A549 (cell line): ENCODE data around the gene EDN1. TPM values are rescaled to one million over a fixed set of nuclear protein-coding genes. Genes with fewer than 3 reads are reported as not detected.

Experiments
- ATAC-seq, 2 experiments: fragments of 200-7000 bp in 1 of 2; fragments of >200 bp in 1 of 2; cut with Nextera tagmentation in 1 of 2; cut with Tn5 transposase in 1 of 2; 3 replicates each; pipeline versions ENCODE4 v1.8.0 to v1.9.1; 2018 to 2020; ENCODE audit warnings: mild to moderate bottlenecking in 1 of 2, moderate library complexity in 1 of 2
- CTCF ChIA-PET: fragments of 300-600 bp; sonication (Branson Sonifier 250); formaldehyde crosslinking; extraction: SDS; loops from one replicate; lab custom pipeline; 2021; ENCODE audit warnings: antibody characterized with exemption, inconsistent platforms; lab: Yijun Ruan, JAX
- POLR2A ChIA-PET: fragments of 350-600 bp; formaldehyde crosslinking; extraction: SDS; loops from one replicate; lab custom pipeline; 2021; ENCODE audit warnings: antibody characterized with exemption, inconsistent platforms; lab: Yijun Ruan, JAX
- DNase-seq, 2 experiments: peaks; one replicate each; pipeline versions ENCODE4 v3.0.0 to v3.0.0-alpha.2; 2011 to 2016; ENCODE audit warnings: low read depth in 1 of 2, low spot score in 1 of 2
- FAIRE-seq: peaks from 2 replicates; lab custom pipeline; 2011; peaks lifted over from hg19 to GRCh38; lab: Jason Lieb, UNC
- H3K27ac ChIP-seq, 2 experiments: fragments of >200 bp; sonication (Bioruptor Twin); formaldehyde crosslinking; 3 replicates each; pipeline ENCODE4 v1.5.1; 2016 to 2017
- H3K4me1 ChIP-seq: fragments of >200 bp; sonication (Bioruptor Twin); formaldehyde crosslinking; 3 replicates; pipeline ENCODE4 v1.6.1; 2016
- H3K4me2 ChIP-seq: fragments of >200 bp; sonication (Bioruptor Twin); formaldehyde crosslinking; 3 replicates; pipeline ENCODE4 v1.6.1; 2016
- H3K4me3 ChIP-seq: fragments of >200 bp; sonication (Bioruptor Twin); formaldehyde crosslinking; 3 replicates; pipeline ENCODE4 v1.5.1; 2016
- H3K9me3 ChIP-seq: fragments of >200 bp; sonication (Bioruptor Twin); formaldehyde crosslinking; 3 replicates; pipeline ENCODE4 v1.6.1; 2016
- BHLHE40 ChIP-seq: IDR thresholded peaks from 2 replicates; pipeline ENCODE4 v1.6.1; 2012; ENCODE audit warnings: low read depth, low read length, inconsistent platforms
- CBX2 ChIP-seq: fragments of 200-600 bp; sonication (generic); IDR thresholded peaks from 2 replicates; pipeline ENCODE4 v1.6.1; 2016; ENCODE audit warnings: low read depth, mild to moderate bottlenecking, borderline replicate concordance
- CHD2 ChIP-seq: fragments of 150-350 bp; IDR thresholded peaks from 2 replicates; pipeline ENCODE4 v1.6.1; 2014; ENCODE audit warnings: low read length; ENCODE audit not compliant: partially characterized antibody
- CHD4 ChIP-seq: fragments of 200-600 bp; sonication (generic); IDR thresholded peaks from 2 replicates; pipeline ENCODE4 v1.6.1; 2016; ENCODE audit warnings: antibody characterized with exemption, mild to moderate bottlenecking, borderline replicate concordance
- ESRRA ChIP-seq: fragments of 150-350 bp; IDR thresholded peaks from 2 replicates; pipeline ENCODE4 v1.6.1; 2014; ENCODE audit warnings: mild to moderate bottlenecking, low read length, borderline replicate concordance
- FOSB ChIP-seq: fragments of 250-450 bp; sonication (Bioruptor Pico); IDR thresholded peaks from 2 replicates; pipeline ENCODE4 v1.5.0; 2020; ENCODE audit warnings: mild to moderate bottlenecking, moderate library complexity
- FOSL2 ChIP-seq, 2 experiments: fragments of 450-650 bp in 1 of 2; fragments of >200 bp in 1 of 2; sonication (Bioruptor Twin) in 1 of 2; formaldehyde crosslinking; IDR thresholded peaks; 2 replicates each; pipeline versions ENCODE4 v1.5.0 to v1.6.1; 2016 to 2020; ENCODE audit warnings: mild to moderate bottlenecking in 1 of 2, moderate library complexity in 1 of 2
- FOXS1 ChIP-seq: fragments of 250-450 bp; sonication (Bioruptor Pico); IDR thresholded peaks from 2 replicates; pipeline ENCODE4 v1.5.0; 2020; ENCODE audit warnings: mild to moderate bottlenecking, moderate library complexity
- HEYL ChIP-seq: fragments of 250-450 bp; sonication (Bioruptor Pico); IDR thresholded peaks from 2 replicates; pipeline ENCODE4 v1.8.0; 2021; ENCODE audit warnings: mild to moderate bottlenecking, moderate library complexity
- HOXA7 ChIP-seq: fragments of 250-450 bp; sonication (Bioruptor Pico); IDR thresholded peaks from 2 replicates; pipeline ENCODE4 v1.5.0; 2020; ENCODE audit warnings: mild to moderate bottlenecking, moderate library complexity
- HOXB13 ChIP-seq: fragments of 250-450 bp; sonication (Bioruptor Pico); IDR thresholded peaks from 2 replicates; pipeline ENCODE4 v1.5.0; 2020; ENCODE audit warnings: low read depth, mild to moderate bottlenecking, moderate library complexity
- JUN ChIP-seq, 2 experiments: fragments of >200 bp; sonication (Bioruptor Twin); formaldehyde crosslinking; IDR thresholded peaks; 2 replicates in 1 of 2; 3 replicates in 1 of 2; pipeline ENCODE4 v1.6.1; 2016 to 2017
- JUNB ChIP-seq: fragments of >200 bp; sonication (Bioruptor Twin); formaldehyde crosslinking; IDR thresholded peaks from 2 replicates; pipeline ENCODE4 v1.6.1; 2016
- MAFK ChIP-seq: fragments of 450-650 bp; IDR thresholded peaks from 2 replicates; pipeline ENCODE4 v1.6.1; 2014; ENCODE audit not compliant: partially characterized antibody
- NFE2L2 ChIP-seq: fragments of 150-350 bp; conservative IDR thresholded peaks from 2 replicates; pipeline ENCODE4 v1.6.1; 2014; ENCODE audit warnings: low read length
- NR3C1 ChIP-seq: fragments of >200 bp; sonication (Bioruptor Twin); formaldehyde crosslinking; IDR thresholded peaks from 3 replicates; pipeline ENCODE4 v1.6.1; 2017
- PHF8 ChIP-seq: fragments of 200-600 bp; sonication (generic); IDR thresholded peaks from 2 replicates; pipeline ENCODE4 v1.6.1; 2016; ENCODE audit warnings: low read depth, mild to moderate bottlenecking, antibody characterized with exemption, moderate library complexity, borderline replicate concordance
- POLR2A ChIP-seq: IDR thresholded peaks from 2 replicates; pipeline ENCODE4 v1.6.1; 2012; ENCODE audit warnings: mild to moderate bottlenecking, low read length
- RCOR1 ChIP-seq: fragments of 150-350 bp; IDR thresholded peaks from 2 replicates; pipeline ENCODE4 v1.6.1; 2014; ENCODE audit warnings: antibody characterized with exemption, low read length, low read depth
- RFX5 ChIP-seq: fragments of 450-650 bp; IDR thresholded peaks from 2 replicates; pipeline ENCODE4 v1.7.1; 2014; ENCODE audit warnings: antibody characterized with exemption, mild to moderate bottlenecking, moderate library complexity
- RNF2 ChIP-seq: fragments of 200-600 bp; sonication (generic); IDR thresholded peaks from 2 replicates; pipeline ENCODE4 v1.6.1; 2016; ENCODE audit warnings: low read depth, mild to moderate bottlenecking, antibody characterized with exemption, moderate library complexity, borderline replicate concordance
- TP53 ChIP-seq: fragments of 250-450 bp; sonication (Bioruptor Pico); IDR thresholded peaks from 2 replicates; pipeline ENCODE4 v1.5.0; 2021; ENCODE audit warnings: mild to moderate bottlenecking, moderate library complexity
- ZC3H11A ChIP-seq: fragments of 450-650 bp; IDR thresholded peaks from 2 replicates; pipeline ENCODE4 v1.6.1; 2014; ENCODE audit warnings: antibody characterized with exemption, mild to moderate bottlenecking
- WGBS: methylation state at CpG from one replicate; pipeline ENCODE4 v1.1.6; 2017; ENCODE audit errors: missing lambda C conversion rate; 5-methylcytosine and 5-hydroxymethylcytosine counted together
- polyA plus RNA-seq, 4 experiments: library from polyadenylated mRNA; depleted of rRNA in 3 of 4; stranded (reverse); fragments of >200 nt; fragmentation: RNase III in 1 of 4; extraction: RNeasy Plus Mini Kit Qiagen cat#74134 plus additional on column Dnase treatment in 1 of 4; gene quantifications; 2 replicates in 3 of 4; 3 replicates in 1 of 4; pipeline ENCODE4 v1.2.3, GENCODE V29; 2011 to 2017
- TF ChIP-seq, protein P1 (sequence below): fragments of >200 bp; sonication (Bioruptor Twin); formaldehyde crosslinking; IDR thresholded peaks from 2 replicates; pipeline ENCODE4 v1.6.1; 2016
- TF ChIP-seq, protein P2 (sequence below): IDR thresholded peaks from 2 replicates; pipeline ENCODE4 v1.6.1; 2012
- TF ChIP-seq, protein P3 (sequence below): fragments of >200 bp; sonication (Bioruptor Twin); formaldehyde crosslinking; IDR thresholded peaks from 3 replicates; pipeline ENCODE4 v1.5.1; 2016

The EDN1 gene
- polyA plus RNA-seq, 2 of the 4 experiments (the other 2 are of a cell fraction), result 33.5 to 87.4 TPM

DNA sequence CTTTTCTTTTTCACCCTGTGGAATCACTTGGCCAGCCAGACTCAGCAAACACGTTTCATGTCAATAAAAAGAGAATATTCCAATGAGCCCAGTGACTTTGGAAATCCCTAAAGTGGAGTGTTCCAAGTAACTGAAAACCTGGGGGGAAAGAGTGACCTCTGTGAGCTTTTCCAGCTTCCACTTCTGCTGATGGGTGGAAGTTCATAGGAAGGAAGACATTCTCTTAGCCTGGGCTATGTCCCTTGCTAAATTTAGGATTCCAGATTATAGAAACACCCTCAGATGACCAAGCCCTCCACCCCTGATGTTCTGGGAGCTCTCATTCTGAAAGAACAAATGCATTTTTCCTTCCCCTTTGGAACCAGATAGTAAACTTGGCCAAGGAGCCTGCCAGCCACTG, 44.8 kb upstream of the EDN1 start:
- Histone ChIP-seq H3K4me1 (peaks cover 24% of the 10 kb centered on the region), H3K9me3 (no peaks in the 10 kb centered on the region), H3K4me3 (no peak overlapping the region), H3K27ac (0 out of 6 replicates have a peak overlapping the region, but pooled peaks of 1 of the 2 experiments have one; percentile 10), H3K4me2 (peak overlapping the region; percentile 51)
- ATAC-seq (no peak; a peak in 2 of 6 replicates), DNase-seq (no peak), FAIRE-seq (no peak)
- TF ChIP-seq NR3C1 (no peak), RNF2 (no peak), CBX2 (no peak), FOSB (no peak), HOXB13 (no peak), MAFK (no peak), FOSL2 (IDR thresholded peaks at IDR 0.05) (no peak), FOSL2 (CRISPR knock-in tag; IDR thresholded peaks at IDR 0.05) (no peak), BHLHE40 (no peak), HEYL (no peak), PHF8 (no peak), HOXA7 (CRISPR knock-in tag) (no peak), TP53 (CRISPR knock-in tag) (no peak), CHD2 (no peak), CHD4 (no peak), ZC3H11A (no peak), JUNB (no peak), JUN (IDR thresholded peaks at IDR 0.05) (no peak), FOXS1 (CRISPR knock-in tag) (no peak)
- TF ChIP-seq, protein P1, sequence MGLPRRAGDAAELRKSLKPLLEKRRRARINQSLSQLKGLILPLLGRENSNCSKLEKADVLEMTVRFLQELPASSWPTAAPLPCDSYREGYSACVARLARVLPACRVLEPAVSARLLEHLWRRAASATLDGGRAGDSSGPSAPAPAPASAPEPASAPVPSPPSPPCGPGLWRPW, result no peak
- POLR2A ChIA-PET, result no interaction called here
- 50% methylated on average over 1 of the region's 1 CpG for WGBS
- CTCF ChIA-PET, result interaction anchor here (0.6 to 0.9 kb wide), 4 partner anchors 12 to 358 kb away, joined by 3 read pairs; no protein-coding TSS in a partner anchor

DNA sequence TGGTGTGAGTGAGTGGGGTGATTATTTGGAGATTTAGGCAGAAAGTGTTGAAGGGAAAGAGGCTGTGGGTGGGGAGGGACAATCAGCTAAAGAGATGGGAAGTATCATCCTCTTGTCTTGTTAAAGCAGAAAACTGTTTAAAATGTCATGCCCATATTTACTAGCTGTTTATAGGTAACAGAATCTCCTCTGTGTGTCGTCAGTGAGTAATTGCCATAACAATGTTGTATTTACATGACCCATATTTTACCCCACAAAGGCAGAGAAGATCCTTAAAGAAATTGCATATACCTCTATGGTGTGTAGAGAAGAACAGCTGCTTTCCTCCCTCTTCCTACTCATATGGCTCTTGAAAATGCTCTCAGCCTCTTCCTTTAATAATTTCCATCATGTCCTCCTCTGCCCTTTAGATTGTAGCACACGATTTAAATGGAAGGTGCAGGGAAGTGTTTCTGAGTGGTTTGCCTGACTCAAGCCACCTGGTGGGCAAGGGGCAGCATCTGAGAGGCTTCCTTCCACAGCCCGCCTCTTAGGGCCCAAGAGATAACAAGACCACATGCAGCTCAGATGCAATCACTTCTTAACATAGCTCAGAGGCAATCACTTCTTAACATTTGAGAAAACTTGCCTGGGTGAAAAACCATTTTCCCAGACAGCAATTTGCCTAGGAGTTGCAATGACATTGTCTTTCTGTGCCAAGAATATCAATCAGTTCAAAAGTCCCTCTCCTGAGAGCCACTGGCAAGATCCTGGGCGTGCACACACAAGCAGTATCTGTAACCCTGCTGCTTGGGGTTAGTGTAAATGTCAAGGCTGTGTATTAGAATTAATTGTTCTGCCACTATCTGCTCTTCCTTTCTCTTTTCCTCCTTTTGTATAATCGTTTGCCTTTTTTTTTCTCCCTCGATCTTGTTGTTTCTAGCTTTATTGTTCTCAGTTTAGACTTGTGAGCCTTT, 44.1 kb upstream of the EDN1 start:
- WGBS, result 33% methylated on average over 6 of the region's 6 CpGs
- FAIRE-seq (no peak), ATAC-seq (peak; percentile 47 to 63; a peak in 4 of 6 replicates), DNase-seq (peak in 1 of 2 experiments; percentile 27)
- H3K27ac ChIP-seq, result peak overlapping the region in 1 of 2 experiments; percentile 10; a peak in 1 of 6 replicates
- H3K4me3 ChIP-seq, result no peak overlapping the region
- TF ChIP-seq POLR2A (no peak), RCOR1 (no peak), CHD4 (no peak), NR3C1 (no peak), HOXB13 (no peak), RFX5 (no peak), NFE2L2 (no peak), HEYL (no peak), ESRRA (no peak), CHD2 (no peak), JUN (IDR thresholded peaks at IDR 0.05) (no peak)
- TF ChIP-seq, protein P2, sequence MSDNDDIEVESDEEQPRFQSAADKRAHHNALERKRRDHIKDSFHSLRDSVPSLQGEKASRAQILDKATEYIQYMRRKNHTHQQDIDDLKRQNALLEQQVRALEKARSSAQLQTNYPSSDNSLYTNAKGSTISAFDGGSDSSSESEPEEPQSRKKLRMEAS, result no peak
- TF ChIP-seq, protein P3, sequence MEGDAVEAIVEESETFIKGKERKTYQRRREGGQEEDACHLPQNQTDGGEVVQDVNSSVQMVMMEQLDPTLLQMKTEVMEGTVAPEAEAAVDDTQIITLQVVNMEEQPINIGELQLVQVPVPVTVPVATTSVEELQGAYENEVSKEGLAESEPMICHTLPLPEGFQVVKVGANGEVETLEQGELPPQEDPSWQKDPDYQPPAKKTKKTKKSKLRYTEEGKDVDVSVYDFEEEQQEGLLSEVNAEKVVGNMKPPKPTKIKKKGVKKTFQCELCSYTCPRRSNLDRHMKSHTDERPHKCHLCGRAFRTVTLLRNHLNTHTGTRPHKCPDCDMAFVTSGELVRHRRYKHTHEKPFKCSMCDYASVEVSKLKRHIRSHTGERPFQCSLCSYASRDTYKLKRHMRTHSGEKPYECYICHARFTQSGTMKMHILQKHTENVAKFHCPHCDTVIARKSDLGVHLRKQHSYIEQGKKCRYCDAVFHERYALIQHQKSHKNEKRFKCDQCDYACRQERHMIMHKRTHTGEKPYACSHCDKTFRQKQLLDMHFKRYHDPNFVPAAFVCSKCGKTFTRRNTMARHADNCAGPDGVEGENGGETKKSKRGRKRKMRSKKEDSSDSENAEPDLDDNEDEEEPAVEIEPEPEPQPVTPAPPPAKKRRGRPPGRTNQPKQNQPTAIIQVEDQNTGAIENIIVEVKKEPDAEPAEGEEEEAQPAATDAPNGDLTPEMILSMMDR, result no peak
- ChIA-PET CTCF (interaction anchor here (0.6 to 0.9 kb wide), 6 partner anchors 13 to 1767 kb away, joined by 3 read pairs; no protein-coding TSS in a partner anchor), POLR2A (no interaction called here)
- H3K4me2 ChIP-seq, result peak overlapping the region; percentile 51
- peaks cover 27% of the 10 kb centered on the region for H3K4me1 ChIP-seq
- H3K9me3 ChIP-seq, result no peaks in the 10 kb centered on the region
